NOMO-1 treated with DMSO at 0.1 percent for 48 hours (cell line): Measurements from ENCODE around the gene PIGR.

Source experiments
- DNase-seq: peaks from one replicate; lab custom pipeline; 2025; ENCODE audit not compliant: unreplicated experiment; lab: John Stamatoyannopoulos, UW

Gene PIGR

GRCh38 chr1:206892351-206892984, 53.8 kb downstream of the PIGR start:
- no peak for DNase-seq

DNA sequence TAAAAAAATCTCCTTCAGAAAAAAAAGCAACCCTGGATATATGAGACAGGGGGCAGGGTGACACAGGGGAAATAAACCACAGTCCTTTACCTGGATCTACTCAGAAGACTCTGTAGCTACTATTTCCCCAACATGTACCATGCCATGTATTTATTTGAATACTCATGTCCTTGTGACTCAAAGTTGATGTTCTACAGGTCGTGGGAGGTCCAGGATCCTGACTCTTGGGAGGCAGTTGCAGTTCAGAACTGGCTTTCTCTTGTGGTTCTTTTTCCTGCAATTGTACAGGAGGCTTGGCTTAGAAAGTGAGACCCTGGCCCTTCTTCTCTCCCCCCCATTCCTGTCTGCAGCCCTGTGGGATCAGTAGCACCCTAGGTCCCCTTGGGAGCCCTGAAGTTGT, 54.9 kb downstream of the PIGR start:
- DNase-seq, result no peak

GRCh38 chr1:206890125-206891060, 55.9 kb downstream of the PIGR start:
- DNase-seq, result peak; percentile 66

DNA sequence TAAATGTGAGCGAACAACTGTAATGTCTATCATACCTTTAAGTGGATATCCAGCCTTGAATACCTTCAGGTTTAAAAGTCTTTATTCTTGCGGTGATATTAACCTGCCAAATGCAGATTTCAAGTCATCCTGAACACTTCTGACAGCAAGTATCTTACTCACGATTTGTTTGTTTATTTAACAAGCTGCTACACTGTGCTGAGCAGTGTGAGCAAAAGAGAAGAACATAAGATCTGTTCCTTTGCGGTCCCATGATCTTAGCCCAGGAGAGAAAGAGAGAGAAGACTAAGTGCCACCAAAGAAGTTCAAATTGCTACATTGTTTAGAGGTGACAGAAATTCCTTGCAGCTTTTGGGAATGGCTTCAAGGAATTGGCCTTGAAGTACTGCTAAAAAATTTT, 58.6 kb downstream of the PIGR start:
- DNase-seq, result no peak

DNA sequence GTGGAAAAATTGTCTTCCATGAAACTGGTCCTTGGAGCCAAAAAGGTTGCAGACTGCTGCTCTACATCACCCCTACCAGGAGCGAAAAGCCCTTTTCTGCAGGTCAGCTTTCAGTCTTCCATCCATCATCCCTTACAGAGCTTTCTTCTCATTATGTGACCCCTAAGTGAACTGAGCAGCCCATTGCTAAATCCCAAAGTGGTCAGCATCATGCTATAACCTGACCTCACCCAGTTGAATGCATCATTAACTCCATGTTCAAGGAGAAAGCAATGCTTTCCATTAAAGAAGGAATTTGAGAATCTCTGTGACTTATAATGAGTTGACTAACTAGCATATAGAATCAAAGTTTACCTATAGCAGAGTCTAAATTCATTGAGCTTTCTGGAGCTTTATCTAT, 59.4 kb downstream of the PIGR start:
- DNase-seq, result no peak

GRCh38 chr1:206885341-206886060, 60.8 kb downstream of the PIGR start:
- no peak for DNase-seq

GRCh38 chr1:206883876-206884275, 62.4 kb downstream of the PIGR start:
- DNase-seq, result no peak

DNA sequence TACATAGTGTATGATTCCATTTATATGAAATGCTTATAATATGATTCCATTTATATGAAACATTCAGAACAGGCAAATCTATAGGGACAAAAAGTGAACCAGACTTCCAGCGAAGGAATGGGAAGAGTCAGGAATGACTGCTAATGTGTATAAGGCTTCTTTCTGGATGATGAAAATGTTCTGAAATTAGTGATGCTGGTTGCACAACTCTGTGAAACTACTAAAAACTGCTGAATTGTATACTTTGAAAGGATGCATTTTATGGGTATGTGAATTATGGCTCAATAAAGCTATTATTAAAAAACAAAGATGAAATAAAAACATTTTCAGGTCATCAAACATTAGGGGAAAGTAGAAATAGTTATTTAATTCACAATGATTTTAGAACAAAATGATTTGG, 63.1 kb downstream of the PIGR start:
- DNase-seq, result no peak

GRCh38 chr1:206882555-206882954, 63.7 kb downstream of the PIGR start:
- DNase-seq, result no peak

DNA sequence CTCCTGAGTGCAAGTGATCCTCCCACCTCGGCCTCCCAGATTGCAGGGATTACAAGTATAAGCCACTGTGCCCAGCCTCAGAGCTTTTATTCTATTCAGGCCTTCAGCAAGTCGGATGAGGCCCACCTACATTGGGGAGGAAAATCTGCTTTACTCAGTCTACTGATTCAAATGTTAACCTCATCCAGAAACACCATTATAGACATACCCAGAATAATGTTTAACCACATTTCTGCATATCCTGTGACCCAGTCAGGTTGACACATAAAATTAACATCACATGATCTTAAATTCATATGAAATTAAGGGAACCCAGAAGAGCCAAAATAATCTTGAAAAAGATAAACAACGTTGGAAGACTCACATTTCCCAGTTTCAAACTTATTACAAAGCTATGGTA, 66.0 kb downstream of the PIGR start:
- DNase-seq, result no peak
